ENCODE data around the gene NCF2.

The NCF2 gene

DNA sequence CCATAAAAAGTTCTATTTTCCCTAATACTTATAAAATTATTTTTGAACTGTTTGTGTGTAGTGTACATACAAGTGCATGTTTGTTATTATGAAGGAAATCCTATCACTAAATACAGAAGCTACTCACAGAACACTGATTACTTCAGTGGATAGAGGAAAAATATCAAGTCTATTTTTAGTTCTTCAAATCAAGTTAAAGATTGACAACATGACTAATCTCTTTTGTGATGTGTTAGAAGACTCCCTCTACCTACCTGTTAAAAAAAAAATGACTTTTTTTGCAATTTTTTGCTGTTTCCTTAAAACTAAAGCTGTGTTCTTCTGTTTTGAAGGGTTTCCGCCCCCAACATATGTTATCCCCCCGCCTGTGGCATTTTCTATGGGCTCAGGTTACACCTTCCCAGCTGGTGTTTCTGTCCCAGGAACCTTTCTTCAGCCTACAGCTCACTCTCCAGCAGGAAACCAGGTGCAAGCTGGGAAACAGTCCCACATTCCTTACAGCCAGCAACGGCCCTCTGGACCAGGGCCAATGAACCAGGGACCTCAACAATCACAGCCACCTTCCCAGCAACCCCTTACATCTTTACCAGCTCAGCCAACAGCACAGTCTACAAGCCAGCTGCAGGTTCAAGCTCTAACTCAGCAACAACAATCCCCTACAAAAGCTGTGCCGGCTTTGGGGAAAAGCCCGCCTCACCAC, 45.5 kb downstream of the NCF2 start:
- FAIRE-seq: no peak
- no peak for DNase-seq (ENCODE audit: insufficient read length)
- no peak for TF ChIP-seq POLR2A (IDR thresholded peaks at IDR 0.05; ENCODE audit: low read depth, low read length)
- no peak for TF ChIP-seq POLR2AphosphoS5 (IDR thresholded peaks at IDR 0.05; ENCODE audit: low read depth, low read length)
- TF ChIP-seq TAF1 (IDR thresholded peaks at IDR 0.05; ENCODE audit: borderline replicate concordance, low read depth, low read length): no peak

- FAIRE-seq (peak; percentile 70), DNase-seq (ENCODE audit: insufficient read length) (no peak)
- TF ChIP-seq POLR2AphosphoS5 (IDR thresholded peaks at IDR 0.05; ENCODE audit: low read depth, low read length) (no peak), POLR2A (IDR thresholded peaks at IDR 0.05; ENCODE audit: low read depth, low read length) (no peak), TAF1 (IDR thresholded peaks at IDR 0.05; ENCODE audit: borderline replicate concordance, low read depth, low read length) (no peak)
Measured at GRCh38 chr1:183543619-183544204, 46.5 kb downstream of the NCF2 start.

- TF ChIP-seq POLR2A (IDR thresholded peaks at IDR 0.05; ENCODE audit: low read depth, low read length) (no peak), POLR2AphosphoS5 (IDR thresholded peaks at IDR 0.05; ENCODE audit: low read depth, low read length) (no peak), TAF1 (IDR thresholded peaks at IDR 0.05; ENCODE audit: borderline replicate concordance, low read depth, low read length) (no peak)
- DNase-seq (ENCODE audit: insufficient read length) (no peak), FAIRE-seq (no peak)
Measured at GRCh38 chr1:183537405-183537804, 52.9 kb downstream of the NCF2 start.

GRCh38 chr1:183533617-183534174, 56.6 kb downstream of the NCF2 start:
- no peak for DNase-seq (ENCODE audit: insufficient read length)
- no peak for FAIRE-seq
- TF ChIP-seq POLR2AphosphoS5 (IDR thresholded peaks at IDR 0.05; ENCODE audit: low read depth, low read length): no peak
- TF ChIP-seq POLR2A (IDR thresholded peaks at IDR 0.05; ENCODE audit: low read depth, low read length): no peak
- TF ChIP-seq TAF1 (IDR thresholded peaks at IDR 0.05; ENCODE audit: borderline replicate concordance, low read depth, low read length): no peak

DNA sequence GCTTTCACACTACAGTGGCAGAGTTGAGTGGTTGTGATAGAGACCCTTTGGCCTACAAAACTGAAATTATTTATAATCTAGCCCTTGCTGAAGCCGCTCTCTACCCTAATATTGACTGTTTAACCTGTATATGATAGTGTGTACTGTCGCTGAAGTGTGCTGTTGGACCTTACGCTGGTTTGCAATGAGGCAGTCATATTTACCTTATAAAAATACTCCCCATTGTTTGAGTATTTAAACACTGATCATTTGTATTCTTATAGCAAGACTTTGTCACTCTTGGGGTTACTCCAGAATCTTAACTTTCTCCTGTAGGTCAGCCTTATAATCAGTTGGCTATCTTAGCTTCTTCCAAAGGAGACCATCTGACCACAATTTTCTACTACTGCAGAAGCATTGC, 61.7 kb downstream of the NCF2 start:
- DNase-seq (ENCODE audit: insufficient read length) (no peak), FAIRE-seq (no peak)
- TF ChIP-seq POLR2A (IDR thresholded peaks at IDR 0.05; ENCODE audit: low read depth, low read length) (no peak), POLR2AphosphoS5 (IDR thresholded peaks at IDR 0.05; ENCODE audit: low read depth, low read length) (no peak), TAF1 (IDR thresholded peaks at IDR 0.05; ENCODE audit: borderline replicate concordance, low read depth, low read length) (no peak)

DNA sequence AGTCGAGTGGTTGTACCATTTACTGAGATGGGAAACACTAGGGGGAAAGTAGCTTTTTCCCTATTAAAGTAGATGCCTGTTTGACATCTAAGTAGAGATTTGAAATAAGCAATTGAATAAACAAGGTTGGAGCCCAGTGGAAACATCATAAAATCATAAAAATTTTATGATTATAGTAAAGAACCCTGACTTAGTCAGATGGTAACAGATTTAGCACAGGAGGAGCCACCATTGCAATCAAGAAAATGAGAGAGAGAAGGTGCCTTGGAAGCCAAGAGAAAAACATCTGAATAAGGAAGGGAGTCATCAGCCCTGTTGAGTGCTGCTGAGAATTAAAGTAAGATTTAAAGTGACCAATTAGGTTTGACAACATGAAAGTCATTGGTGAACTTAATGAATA, 68.2 kb downstream of the NCF2 start:
- DNase-seq (ENCODE audit: insufficient read length): no peak
- no peak for TF ChIP-seq TAF1 (IDR thresholded peaks at IDR 0.05; ENCODE audit: borderline replicate concordance, low read depth, low read length)
- no peak for TF ChIP-seq POLR2AphosphoS5 (IDR thresholded peaks at IDR 0.05; ENCODE audit: low read depth, low read length)
- TF ChIP-seq POLR2A (IDR thresholded peaks at IDR 0.05; ENCODE audit: low read depth, low read length): no peak
- no peak for FAIRE-seq

- DNase-seq (ENCODE audit: insufficient read length) (no peak), FAIRE-seq (no peak)
- TF ChIP-seq POLR2A (IDR thresholded peaks at IDR 0.05; ENCODE audit: low read depth, low read length) (no peak), POLR2AphosphoS5 (IDR thresholded peaks at IDR 0.05; ENCODE audit: low read depth, low read length) (no peak), TAF1 (IDR thresholded peaks at IDR 0.05; ENCODE audit: borderline replicate concordance, low read depth, low read length) (no peak)
Measured at GRCh38 chr1:183520379-183520778, 69.9 kb downstream of the NCF2 start.

- DNase-seq (ENCODE audit: insufficient read length): no peak
- TF ChIP-seq POLR2AphosphoS5 (IDR thresholded peaks at IDR 0.05; ENCODE audit: low read depth, low read length): no peak
- TF ChIP-seq TAF1 (IDR thresholded peaks at IDR 0.05; ENCODE audit: borderline replicate concordance, low read depth, low read length): no peak
- TF ChIP-seq POLR2A (IDR thresholded peaks at IDR 0.05; ENCODE audit: low read depth, low read length): no peak
- FAIRE-seq: no peak
Measured at GRCh38 chr1:183517401-183517800, 72.9 kb downstream of the NCF2 start.

GRCh38 chr1:183516725-183517124, 73.5 kb downstream of the NCF2 start:
- TF ChIP-seq POLR2AphosphoS5 (IDR thresholded peaks at IDR 0.05; ENCODE audit: low read depth, low read length): no peak
- TF ChIP-seq POLR2A (IDR thresholded peaks at IDR 0.05; ENCODE audit: low read depth, low read length): no peak
- TF ChIP-seq TAF1 (IDR thresholded peaks at IDR 0.05; ENCODE audit: borderline replicate concordance, low read depth, low read length): no peak
- no peak for FAIRE-seq
- no peak for DNase-seq (ENCODE audit: insufficient read length)

- DNase-seq (ENCODE audit: insufficient read length) (no peak), FAIRE-seq (no peak)
- TF ChIP-seq POLR2A (IDR thresholded peaks at IDR 0.05; ENCODE audit: low read depth, low read length): no peak
- no peak for TF ChIP-seq POLR2AphosphoS5 (IDR thresholded peaks at IDR 0.05; ENCODE audit: low read depth, low read length)
- TF ChIP-seq TAF1 (IDR thresholded peaks at IDR 0.05; ENCODE audit: borderline replicate concordance, low read depth, low read length): no peak
Measured at GRCh38 chr1:183515002-183515689, 75.1 kb downstream of the NCF2 start.

- FAIRE-seq: no peak
- no peak for DNase-seq (ENCODE audit: insufficient read length)
- no peak for TF ChIP-seq POLR2AphosphoS5 (IDR thresholded peaks at IDR 0.05; ENCODE audit: low read depth, low read length)
- no peak for TF ChIP-seq TAF1 (IDR thresholded peaks at IDR 0.05; ENCODE audit: borderline replicate concordance, low read depth, low read length)
- no peak for TF ChIP-seq POLR2A (IDR thresholded peaks at IDR 0.05; ENCODE audit: low read depth, low read length)
Measured at GRCh38 chr1:183514235-183514634, 76.0 kb downstream of the NCF2 start.
